NCI-H1436 (cell line): ENCODE data around the gene CT47A1.
"Not testable (repeated sequence)": the region's sequence is repeated elsewhere in the genome, so short reads cannot be mapped to it uniquely, and the experiment has no call there.

Experiments used
- DNase-seq: peaks from one replicate; lab custom pipeline; 2025; lab: John Stamatoyannopoulos, UW

The CT47A1 gene

DNA sequence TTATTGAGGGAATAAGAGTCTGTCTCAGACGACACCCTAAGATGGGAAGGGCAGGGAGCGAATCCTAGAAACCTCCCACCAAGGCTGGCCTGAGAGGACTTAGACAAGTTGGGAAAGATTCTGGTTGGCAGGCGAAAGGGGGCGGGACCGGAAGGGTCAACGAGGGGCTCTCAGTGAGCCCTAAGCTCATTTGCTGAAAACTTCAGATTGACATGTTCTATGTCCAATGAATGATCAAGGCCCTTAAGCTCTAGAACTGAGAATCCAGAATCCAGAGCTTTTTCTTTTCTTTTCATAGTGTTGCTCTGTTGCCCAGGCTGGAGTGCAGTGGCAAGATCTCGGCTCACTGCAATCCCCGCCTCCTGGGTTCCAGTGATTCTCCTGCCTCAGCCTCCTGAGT is at the start of gene CT47A1:
CT47A1 (minus strand) TSS at position 101 of the 400 bp plus-strand sequence. CDS start 231 bp downstream, outside the sequence.
- not testable (repeated sequence) for DNase-seq

DNA sequence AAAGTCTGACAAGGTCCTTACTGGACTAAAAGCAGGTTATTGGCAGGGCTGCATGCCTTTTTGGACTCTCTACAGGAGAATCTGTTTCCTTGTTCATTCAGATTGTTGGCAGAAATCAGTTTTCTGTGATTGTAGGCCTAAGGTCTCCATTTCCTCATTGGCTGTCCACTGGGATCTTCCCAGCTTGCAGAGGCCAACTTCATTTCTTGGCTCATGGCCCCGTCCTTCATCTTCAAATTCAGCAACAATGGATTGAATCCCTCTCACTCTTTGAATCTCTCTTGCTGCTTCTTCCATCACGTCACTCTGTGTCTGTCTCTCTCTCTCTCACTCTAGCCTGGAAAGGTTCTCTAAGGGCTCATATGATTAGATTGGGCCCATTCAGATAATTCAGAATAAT is 47.0 kb upstream of the CT47A1 start:
- DNase-seq = no peak

- no peak for DNase-seq
Observed at GRCh38 chrX:121030083-121030482, 44.5 kb upstream of the CT47A1 start.

GRCh38 chrX:121028419-121028818 is 42.9 kb upstream of the CT47A1 start:
- no peak for DNase-seq

DNA sequence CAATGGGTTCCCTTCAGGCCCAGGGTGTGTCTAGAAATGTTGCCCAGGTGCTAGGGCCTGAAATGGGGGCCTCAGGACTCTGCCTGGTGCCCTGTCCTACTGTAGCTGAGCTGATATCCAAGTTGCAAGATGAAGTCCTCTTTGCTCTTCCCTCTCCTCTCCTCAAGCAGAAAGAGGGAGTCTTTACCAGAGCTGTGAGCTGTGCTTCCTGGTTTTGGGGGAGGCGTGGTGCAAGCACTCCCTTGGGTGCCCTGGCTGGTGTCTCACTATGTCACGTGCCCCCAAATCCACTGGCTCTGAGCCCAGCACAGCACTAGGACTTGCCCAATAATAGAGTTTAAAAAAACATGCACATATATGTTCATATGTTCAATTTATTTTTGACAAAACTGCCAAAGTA is 29.3 kb upstream of the CT47A1 start:
- DNase-seq = no peak

GRCh38 chrX:121013897-121014455 is 28.4 kb upstream of the CT47A1 start:
- DNase-seq = no peak

DNA sequence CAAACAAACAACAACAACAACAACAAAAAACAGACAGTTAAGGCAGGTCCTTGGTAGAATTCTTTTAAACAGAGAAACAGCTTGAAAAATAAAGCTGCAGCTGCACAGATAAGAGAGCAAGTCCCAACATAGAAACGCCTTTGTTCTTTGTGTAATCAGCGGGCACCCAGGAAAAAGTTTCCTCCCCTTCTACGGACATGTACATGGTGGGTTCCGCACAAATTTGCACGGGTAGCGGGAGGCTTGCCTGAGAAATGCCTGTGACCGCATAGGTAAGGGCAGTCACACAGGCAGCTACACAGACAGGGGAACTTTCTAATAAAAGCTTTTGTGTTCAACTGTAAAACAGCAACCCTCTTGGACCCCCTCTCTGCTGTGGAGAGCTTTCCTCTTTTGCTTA is 25.7 kb upstream of the CT47A1 start:
- no peak for DNase-seq

GRCh38 chrX:121010218-121010617 is 24.7 kb upstream of the CT47A1 start:
- DNase-seq = no peak

DNA sequence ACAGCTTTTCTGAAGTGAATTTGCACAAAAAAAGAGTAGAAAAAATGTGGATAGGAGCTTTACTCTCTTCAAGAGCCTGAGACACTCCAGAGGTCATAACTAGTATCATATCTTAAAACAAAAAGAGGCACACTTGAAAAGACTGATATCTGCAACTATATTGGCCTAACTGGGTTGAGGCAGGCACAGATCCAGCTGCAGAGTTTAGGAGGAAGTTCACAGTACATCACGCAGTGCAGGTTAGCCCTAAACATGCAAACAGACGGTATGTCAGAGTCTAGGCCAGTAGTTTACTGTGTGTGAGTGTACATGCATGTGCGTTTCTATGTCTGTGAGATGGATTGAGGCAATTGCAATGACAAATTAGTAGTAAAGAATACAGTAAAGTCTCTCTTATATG is 24.2 kb upstream of the CT47A1 start:
- no peak for DNase-seq

GRCh38 chrX:121008920-121009319 is 23.4 kb upstream of the CT47A1 start:
- no peak for DNase-seq

DNA sequence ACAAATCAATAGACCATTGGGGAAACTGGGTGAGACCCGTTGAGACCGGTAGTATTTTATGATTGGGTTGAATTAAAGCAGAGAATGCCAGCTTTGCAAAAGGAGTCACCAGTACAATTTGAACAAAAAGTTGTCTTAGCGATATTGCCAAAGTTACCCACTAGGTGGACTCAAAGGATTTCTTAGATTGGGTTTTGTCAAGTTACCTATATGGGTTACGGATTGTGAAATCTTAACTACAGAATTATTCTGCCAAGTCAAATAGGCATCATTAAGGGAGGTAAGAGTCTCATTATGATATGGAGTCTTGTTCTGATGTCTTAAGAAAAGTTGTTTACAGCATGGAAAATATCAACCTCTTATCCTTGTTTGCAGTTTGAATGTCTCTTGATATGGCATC is 15.0 kb upstream of the CT47A1 start:
- no peak for DNase-seq

- no peak for DNase-seq
Observed at GRCh38 chrX:120999413-120999812, 13.9 kb upstream of the CT47A1 start.

DNA sequence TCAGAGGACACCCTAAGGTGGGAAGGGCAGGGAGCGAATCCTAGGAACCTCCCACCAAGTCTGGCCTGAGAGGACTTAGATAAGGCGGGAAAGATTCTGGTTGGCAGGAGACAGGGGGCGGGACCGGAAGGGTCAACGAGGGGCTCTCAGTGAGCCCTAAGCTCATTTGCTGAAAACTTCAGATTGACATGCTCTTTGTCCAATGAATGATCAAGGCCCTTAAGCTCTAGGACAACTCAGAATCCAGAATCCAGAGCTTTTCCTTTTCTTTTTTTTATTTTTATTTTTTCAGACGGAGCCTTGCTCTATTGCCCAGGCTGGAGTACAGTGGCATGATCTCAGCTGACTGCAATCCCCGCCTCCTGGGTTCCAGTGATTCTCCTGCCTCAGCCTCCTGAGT is 29.1 kb downstream of the CT47A1 start, which contains the start of gene CT47A7:
CT47A7 (minus strand) TSS at position 101 of the 400 bp plus-strand sequence. CDS start 255 bp downstream, outside the sequence.
- DNase-seq = not testable (repeated sequence)
